ENCODE measurements around the gene INPPL1. TPM values are rescaled to one million over a fixed set of nuclear protein-coding genes. Genes with fewer than 3 reads are reported as not detected.
A peak's percentile ranks its signal among the peaks of the same experiment; 100 is the strongest.

INPPL1 gene
- polyA plus RNA-seq, 3 donors from 2014 or later = 3.5 to 13.8 (median 5.8) TPM

DNA sequence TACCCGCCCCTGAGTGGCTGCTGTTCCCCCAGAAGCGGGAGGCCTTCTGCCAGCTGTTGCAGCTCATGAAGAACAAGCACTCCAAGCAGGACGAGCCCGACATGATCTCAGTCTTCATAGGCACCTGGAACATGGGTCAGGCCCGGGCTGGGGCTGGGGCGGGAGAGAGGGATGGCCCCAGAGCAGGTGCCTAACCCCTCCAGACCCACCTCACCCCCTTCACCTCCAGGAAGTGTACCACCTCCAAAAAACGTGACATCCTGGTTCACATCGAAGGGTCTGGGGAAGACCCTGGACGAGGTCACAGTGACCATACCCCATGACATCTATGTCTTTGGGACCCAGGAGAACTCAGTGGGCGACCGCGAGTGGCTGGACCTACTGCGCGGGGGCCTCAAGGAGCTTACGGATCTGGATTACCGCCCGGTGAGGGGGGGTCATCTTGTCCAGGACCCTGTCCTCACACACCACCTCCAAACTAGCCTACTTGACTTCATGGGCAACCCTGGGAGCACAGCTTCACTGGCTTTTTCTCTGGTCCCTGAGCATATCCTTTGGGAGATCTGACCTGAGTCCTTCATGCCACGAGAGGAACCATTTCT, 6.3 kb downstream of the INPPL1 start:
- H3K36me3 Mint-ChIP-seq = peaks cover 11 to 35% (median 13%) of the 10 kb centered on the region in 3 donors

DNA sequence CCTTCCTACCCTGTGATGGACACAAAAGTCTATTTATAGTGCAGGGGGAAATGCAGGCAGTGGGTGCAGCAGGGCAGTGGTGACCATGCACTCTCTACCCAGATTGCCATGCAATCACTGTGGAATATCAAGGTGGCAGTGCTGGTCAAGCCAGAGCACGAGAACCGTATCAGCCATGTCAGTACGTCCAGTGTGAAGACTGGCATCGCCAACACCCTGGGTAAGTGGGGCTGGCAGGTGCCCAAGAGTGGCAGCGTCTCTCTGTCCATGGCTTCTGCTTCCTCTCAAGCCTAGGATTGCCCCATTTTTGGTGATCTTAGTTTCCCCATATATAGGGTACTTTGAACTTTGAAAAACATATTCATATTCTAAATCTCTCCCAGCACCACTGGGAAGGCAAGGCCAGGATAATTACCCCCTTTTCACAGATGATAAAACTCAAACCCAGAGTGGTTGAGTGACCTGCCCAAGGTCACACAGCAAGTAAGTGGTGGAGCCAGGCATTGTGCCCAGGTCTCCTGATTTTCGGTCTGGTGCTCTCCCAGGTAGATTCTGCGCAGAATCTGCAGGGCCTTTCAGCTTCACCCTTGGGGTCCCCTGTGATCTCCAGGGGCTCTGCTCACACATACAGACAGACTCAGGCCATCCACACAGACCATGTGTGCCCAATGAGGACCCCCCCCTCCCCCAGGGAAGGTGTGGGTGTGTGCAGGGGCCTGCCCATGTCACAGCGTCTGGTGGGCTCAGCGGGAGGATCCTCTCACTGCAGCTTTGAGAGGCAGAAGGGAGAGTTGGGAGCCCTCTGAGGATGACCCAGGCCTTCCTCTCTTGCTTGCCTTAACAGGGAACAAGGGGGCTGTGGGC, 7.1 kb downstream of the INPPL1 start:
- no peak for DNase-seq
- Mint-ChIP-seq H3K4me1 (peaks cover 5 to 9% of the 10 kb centered on the region in 2 donors), H3K27me3 (ENCODE audit: low read depth in 3 of 3) (peaks cover 0 to 2% (median 2%) of the 10 kb centered on the region in 3 donors), H3K27ac (no peak overlapping the region), H3K9me3 (no peaks in the 10 kb centered on the region), H3K36me3 (peaks cover 11 to 40% (median 15%) of the 10 kb centered on the region in 3 donors), H3K4me3 (no peak overlapping the region)

More for the DNA sequence above, 6.3 kb downstream of the INPPL1 start:
- Mint-ChIP-seq H3K27ac (peak overlapping the region in 1 of 6 donors; percentile 28), H3K27me3 (ENCODE audit: low read depth in 3 of 3) (peaks cover 0 to 2% (median 2%) of the 10 kb centered on the region in 3 donors), H3K9me3 (no peaks in the 10 kb centered on the region), H3K4me3 (no peak overlapping the region), H3K4me1 (peaks cover 13 to 17% of the 10 kb centered on the region in 2 donors)
- DNase-seq = no peak

DNA sequence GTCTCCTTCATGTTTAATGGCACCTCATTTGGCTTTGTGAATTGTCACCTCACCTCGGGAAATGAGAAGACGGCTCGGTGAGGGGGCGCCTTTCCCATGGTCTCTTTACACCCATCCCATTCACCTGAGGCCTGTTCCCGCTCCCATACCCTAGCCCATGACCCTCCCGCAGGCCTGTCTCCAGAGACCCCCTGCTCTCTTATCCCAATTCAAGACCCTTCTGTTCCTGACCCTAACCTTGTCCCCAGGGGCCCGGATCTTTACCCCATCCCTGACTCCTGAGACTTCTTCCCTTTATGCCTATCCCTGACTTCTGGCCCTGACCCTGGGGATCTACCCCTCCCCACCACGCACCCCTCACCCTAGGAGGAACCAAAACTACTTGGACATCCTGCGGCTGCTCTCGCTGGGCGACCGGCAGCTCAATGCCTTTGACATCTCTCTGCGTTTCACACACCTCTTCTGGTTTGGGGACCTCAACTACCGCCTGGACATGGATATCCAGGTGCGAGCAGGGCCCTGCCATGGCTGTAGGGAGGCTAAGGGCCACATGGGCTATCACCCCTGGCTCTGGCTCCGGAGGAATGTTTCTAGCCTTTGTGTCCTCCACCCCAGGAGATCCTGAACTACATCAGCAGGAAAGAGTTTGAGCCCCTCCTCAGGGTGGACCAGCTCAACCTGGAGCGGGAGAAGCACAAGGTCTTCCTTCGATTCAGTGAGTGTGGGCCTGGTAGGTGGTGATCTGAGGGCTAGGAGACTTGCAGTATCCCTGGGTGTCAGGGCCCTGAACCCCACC, 7.9 kb downstream of the INPPL1 start:
- no peak overlapping the region for H3K27ac Mint-ChIP-seq
- peaks cover 0 to 2% (median 2%) of the 10 kb centered on the region in 3 donors for H3K27me3 Mint-ChIP-seq (ENCODE audit: low read depth in 3 of 3)
- H3K36me3 Mint-ChIP-seq = peaks cover 11 to 43% (median 15%) of the 10 kb centered on the region in 3 donors
- no peak overlapping the region for H3K4me3 Mint-ChIP-seq
- H3K9me3 Mint-ChIP-seq = no peaks in the 10 kb centered on the region
- no peak for DNase-seq
- H3K4me1 Mint-ChIP-seq = peaks cover 0 to 4% of the 10 kb centered on the region in 2 donors

DNA sequence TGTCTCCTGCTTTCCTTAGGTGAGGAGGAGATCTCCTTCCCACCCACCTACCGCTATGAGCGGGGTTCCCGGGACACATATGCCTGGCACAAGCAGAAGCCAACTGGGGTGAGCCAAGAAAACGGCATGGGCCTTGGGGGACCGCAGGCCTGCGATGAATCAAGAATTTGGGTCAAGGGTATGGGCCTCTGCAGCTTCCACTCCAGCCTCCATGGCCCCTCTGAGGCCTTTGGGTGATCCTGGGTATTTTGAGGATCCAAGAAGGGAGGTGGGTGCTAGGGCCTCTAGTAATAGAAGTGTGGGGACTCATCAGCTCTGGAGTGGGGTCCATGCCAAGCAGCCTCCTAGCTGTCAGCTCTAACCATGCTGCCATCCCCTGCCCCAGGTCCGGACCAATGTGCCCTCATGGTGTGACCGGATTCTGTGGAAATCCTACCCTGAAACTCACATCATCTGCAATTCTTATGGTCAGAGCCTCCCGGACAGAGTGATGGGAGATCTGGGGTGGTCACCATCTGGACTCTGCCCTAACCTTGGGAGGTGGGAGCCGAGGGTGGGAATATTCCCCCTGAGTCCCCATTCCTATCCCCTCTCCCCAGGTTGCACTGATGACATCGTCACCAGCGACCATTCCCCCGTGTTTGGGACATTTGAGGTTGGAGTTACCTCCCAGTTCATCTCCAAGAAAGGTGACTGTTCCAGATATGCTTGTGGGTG, 8.6 kb downstream of the INPPL1 start:
- H3K27me3 Mint-ChIP-seq (ENCODE audit: low read depth in 3 of 3) = peaks cover 0 to 2% (median 0%) of the 10 kb centered on the region in 3 donors
- H3K27ac Mint-ChIP-seq = peak overlapping the region in 2 of 6 donors; percentile 45 to 74
- peaks cover 0 to 2% of the 10 kb centered on the region in 2 donors for H3K4me1 Mint-ChIP-seq

DNA sequence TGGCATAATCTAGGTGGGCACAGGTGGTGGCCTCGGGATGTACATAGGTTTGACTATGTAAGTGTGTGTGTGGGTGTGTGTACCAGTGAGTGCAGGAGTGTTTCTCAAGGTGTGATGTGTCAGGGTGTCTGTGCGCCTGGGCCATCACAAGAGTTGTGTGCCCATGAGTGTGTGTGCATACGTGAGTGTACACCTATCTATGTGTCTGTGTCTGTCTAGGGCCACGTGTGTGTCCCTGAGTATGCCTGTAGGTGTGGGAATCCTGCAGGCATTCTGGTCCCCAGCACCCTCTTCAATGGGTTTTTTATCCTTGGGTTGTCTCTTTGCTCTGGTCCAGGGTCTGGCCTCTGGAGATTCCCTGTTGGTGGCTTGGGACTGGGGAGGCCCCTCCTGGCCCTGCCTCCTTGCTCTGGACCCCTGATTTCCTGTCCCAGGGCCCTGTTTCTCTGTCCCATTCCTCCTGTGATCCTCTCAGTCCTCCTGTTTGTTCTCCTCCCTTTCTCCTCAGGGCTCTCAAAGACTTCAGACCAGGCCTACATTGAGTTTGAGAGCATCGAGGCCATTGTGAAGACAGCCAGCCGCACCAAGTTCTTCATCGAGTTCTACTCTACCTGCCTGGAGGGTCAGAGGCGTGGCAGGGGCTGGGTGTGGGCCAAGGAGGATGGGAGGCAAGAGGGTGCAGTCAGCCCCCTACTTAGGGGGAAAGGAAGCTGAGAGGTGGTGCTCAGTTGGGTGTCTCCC, 9.4 kb downstream of the INPPL1 start:
- Mint-ChIP-seq H3K9me3 (no peaks in the 10 kb centered on the region), H3K4me1 (peaks cover 2 to 5% of the 10 kb centered on the region in 2 donors), H3K27ac (peak overlapping the region in 4 of 6 donors; percentile 45 to 74 (median 70)), H3K4me3 (no peak overlapping the region), H3K36me3 (peaks cover 11 to 42% (median 15%) of the 10 kb centered on the region in 3 donors), H3K27me3 (ENCODE audit: low read depth in 3 of 3) (peaks cover 0 to 2% (median 0%) of the 10 kb centered on the region in 3 donors)
- DNase-seq = no peak

More for the DNA sequence above, 8.6 kb downstream of the INPPL1 start:
- H3K36me3 Mint-ChIP-seq = peaks cover 11 to 43% (median 15%) of the 10 kb centered on the region in 3 donors
- H3K4me3 Mint-ChIP-seq = no peak overlapping the region
- no peak for DNase-seq
- H3K9me3 Mint-ChIP-seq = no peaks in the 10 kb centered on the region

DNA sequence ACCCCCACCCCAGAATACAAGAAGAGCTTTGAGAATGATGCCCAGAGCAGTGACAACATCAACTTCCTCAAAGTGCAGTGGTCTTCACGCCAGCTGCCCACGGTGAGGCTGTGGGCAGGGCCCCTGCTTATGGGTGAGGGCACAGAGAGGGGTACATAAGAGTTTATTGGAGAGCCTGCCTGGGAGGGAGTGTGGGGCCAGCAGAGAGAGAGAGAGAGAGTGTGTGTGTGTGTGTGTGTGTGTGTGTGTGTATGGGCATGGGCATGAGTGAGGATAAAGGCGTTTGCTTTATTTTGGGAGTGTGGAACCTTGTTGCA, 9.9 kb downstream of the INPPL1 start:
- Mint-ChIP-seq H3K27ac (peak overlapping the region in 1 of 6 donors; percentile 46), H3K4me3 (no peak overlapping the region), H3K4me1 (peaks cover 8 to 9% of the 10 kb centered on the region in 2 donors), H3K9me3 (no peaks in the 10 kb centered on the region), H3K36me3 (peaks cover 7 to 37% (median 10%) of the 10 kb centered on the region in 3 donors), H3K27me3 (ENCODE audit: low read depth in 3 of 3) (peaks cover 0 to 4% (median 3%) of the 10 kb centered on the region in 3 donors)
- no peak for DNase-seq

DNA sequence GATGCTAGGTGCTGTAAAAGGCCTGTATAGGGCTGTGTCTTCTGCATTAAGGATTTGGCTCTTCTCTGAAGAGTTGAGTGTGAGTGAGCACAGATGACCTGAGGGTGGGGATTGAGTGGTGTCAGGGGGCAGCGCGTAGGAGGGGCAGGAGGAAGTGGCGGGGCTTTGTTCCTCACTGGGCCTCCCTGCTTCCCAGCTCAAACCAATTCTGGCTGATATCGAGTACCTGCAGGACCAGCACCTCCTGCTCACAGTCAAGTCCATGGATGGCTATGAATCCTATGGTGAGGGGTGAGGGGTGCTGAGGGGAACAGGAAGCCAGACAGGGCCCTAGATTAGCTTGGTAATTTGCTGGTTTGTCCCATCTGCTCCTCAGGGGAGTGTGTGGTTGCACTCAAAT, 10.4 kb downstream of the INPPL1 start:
- Mint-ChIP-seq H3K4me1 (peaks cover 9 to 10% of the 10 kb centered on the region in 2 donors), H3K27me3 (ENCODE audit: low read depth in 3 of 3) (peaks cover 0 to 4% (median 4%) of the 10 kb centered on the region in 3 donors), H3K36me3 (peaks cover 7 to 34% (median 10%) of the 10 kb centered on the region in 3 donors), H3K27ac (no peak overlapping the region), H3K9me3 (no peaks in the 10 kb centered on the region), H3K4me3 (no peak overlapping the region)
- no peak for DNase-seq

DNA sequence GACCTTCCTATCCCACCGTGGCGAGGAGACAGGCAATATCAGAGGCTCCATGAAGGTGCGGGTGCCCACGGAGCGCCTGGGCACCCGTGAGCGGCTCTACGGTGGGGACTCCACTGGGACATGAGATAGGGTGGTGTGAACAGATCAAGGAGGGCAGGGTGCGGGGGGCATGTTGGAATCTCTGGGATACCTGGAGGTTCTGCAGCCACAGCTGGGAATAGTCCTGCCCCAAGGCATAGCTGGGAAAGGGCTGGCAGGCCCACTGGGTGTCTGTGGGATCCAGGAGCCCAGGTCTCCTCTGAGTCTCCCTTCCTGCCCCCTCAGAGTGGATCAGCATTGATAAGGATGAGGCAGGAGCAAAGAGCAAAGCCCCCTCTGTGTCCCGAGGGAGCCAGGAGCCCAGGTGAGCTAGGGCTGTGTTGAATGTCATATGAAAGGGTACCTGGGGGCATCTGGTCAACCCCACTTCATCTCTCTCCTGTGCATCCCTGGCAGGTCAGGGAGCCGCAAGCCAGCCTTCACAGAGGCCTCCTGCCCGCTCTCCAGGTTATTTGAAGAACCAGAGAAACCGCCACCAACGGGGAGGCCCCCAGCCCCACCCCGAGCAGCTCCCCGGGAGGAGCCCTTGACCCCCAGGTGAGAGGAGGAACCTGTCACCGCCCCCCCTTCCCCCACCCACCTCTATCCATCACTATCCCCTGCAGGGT, 10.9 kb downstream of the INPPL1 start:
- H3K36me3 Mint-ChIP-seq = peaks cover 7 to 37% (median 10%) of the 10 kb centered on the region in 3 donors
- peaks cover 0 to 2% (median 0%) of the 10 kb centered on the region in 6 donors for H3K9me3 Mint-ChIP-seq
- H3K4me1 Mint-ChIP-seq = peaks cover 13 to 14% of the 10 kb centered on the region in 2 donors
- peaks cover 4% of the 10 kb centered on the region in 3 donors for H3K27me3 Mint-ChIP-seq (ENCODE audit: low read depth in 3 of 3)
- peak overlapping the region in 1 of 6 donors; percentile 16 for H3K27ac Mint-ChIP-seq
- no peak for DNase-seq
- H3K4me3 Mint-ChIP-seq = no peak overlapping the region

DNA sequence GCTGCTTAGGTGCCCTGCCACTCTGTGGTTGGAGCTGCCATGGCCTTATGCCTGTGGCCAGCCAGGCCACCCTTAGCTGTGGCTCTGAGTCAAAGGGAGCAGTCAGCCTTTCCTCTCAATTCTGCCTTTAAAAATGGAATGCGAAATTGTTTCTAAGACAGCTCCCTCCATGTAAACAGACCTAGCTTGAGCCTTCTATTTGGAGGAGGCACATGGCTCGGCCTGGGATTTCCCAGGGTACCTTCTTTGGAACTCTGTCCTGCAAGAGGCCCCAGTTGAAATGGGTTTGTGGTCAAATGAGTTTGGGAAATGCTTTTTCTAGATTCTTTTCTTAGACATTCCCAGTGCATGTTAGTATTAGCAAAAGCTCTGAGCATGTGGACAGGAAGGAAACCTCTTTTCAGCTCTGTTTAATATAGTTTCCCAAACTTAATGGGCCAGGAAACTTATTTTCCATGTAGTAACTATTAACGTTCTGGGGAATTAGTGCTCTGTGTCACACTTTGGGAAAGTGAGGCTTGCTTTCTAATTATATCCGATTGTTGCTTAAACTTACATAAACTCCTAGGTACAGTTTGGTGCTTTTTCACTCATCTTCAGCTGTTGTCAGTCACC, 11.6 kb downstream of the INPPL1 start:
- H3K4me1 Mint-ChIP-seq = peaks cover 16% of the 10 kb centered on the region in 2 donors
- H3K27me3 Mint-ChIP-seq (ENCODE audit: low read depth in 3 of 3) = peaks cover 4 to 9% (median 6%) of the 10 kb centered on the region in 3 donors
- DNase-seq = no peak
- peaks cover 5 to 35% (median 9%) of the 10 kb centered on the region in 3 donors for H3K36me3 Mint-ChIP-seq
- no peak overlapping the region for H3K4me3 Mint-ChIP-seq
- H3K27ac Mint-ChIP-seq = peak overlapping the region in 4 of 6 donors; percentile 9 to 62 (median 38)
- peaks cover 0 to 2% (median 0%) of the 10 kb centered on the region in 6 donors for H3K9me3 Mint-ChIP-seq

DNA sequence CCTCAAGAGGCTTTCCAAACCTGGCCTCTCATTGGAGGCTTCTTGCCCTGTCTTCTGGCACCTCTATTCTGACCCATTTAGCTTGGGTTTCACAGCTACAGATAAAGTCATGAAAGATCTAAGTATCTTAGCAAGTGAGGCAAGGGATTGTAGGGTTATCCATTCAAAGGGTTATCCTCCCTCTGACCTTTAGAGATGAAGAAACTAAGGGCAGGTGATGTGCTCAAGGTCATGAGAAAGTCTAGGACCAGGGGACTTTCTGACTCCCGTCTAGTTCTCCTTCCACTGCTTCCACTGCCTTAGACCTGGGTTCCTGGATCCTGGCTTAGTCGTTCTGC, 12.2 kb downstream of the INPPL1 start:
- H3K4me3 Mint-ChIP-seq = no peak overlapping the region
- H3K9me3 Mint-ChIP-seq = peaks cover 0 to 2% (median 0%) of the 10 kb centered on the region in 6 donors
- no peak for DNase-seq
- peak overlapping the region in 3 of 6 donors; percentile 32 to 62 (median 45) for H3K27ac Mint-ChIP-seq
- peaks cover 0 to 30% (median 3%) of the 10 kb centered on the region in 3 donors for H3K36me3 Mint-ChIP-seq
- H3K4me1 Mint-ChIP-seq = peaks cover 16% of the 10 kb centered on the region in 2 donors
- H3K27me3 Mint-ChIP-seq (ENCODE audit: low read depth in 3 of 3) = peaks cover 7 to 9% (median 8%) of the 10 kb centered on the region in 3 donors

DNA sequence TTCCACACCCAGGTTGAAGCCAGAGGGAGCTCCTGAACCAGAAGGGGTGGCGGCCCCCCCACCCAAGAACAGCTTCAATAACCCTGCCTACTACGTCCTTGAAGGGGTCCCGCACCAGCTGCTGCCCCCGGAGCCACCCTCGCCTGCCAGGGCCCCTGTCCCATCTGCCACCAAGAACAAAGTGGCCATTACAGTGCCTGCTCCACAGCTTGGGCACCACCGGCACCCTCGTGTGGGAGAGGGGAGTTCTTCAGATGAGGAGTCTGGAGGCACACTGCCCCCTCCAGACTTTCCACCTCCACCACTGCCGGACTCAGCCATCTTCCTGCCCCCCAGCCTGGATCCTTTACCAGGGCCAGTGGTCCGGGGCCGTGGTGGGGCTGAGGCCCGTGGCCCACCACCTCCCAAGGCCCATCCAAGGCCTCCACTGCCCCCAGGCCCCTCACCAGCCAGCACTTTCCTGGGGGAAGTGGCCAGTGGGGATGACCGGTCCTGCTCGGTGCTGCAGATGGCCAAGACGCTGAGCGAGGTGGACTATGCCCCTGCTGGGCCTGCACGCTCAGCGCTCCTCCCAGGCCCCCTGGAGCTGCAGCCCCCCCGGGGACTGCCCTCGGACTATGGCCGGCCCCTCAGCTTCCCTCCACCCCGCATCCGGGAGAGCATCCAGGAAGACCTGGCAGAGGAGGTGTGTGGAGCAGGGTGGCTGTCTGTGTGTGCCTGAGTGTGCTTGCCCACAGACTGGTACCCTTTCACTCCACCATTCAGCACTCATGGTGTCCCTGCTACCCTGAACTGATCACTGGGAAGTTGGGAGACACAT, 12.8 kb downstream of the INPPL1 start:
- Mint-ChIP-seq H3K27ac (peak overlapping the region in 1 of 6 donors; percentile 62), H3K27me3 (ENCODE audit: low read depth in 3 of 3) (peaks cover 11 to 14% (median 12%) of the 10 kb centered on the region in 3 donors), H3K4me3 (no peak overlapping the region), H3K9me3 (peaks cover 0 to 2% (median 0%) of the 10 kb centered on the region in 6 donors), H3K36me3 (peaks cover 0 to 27% (median 3%) of the 10 kb centered on the region in 3 donors), H3K4me1 (peaks cover 16 to 19% of the 10 kb centered on the region in 2 donors)
- no peak for DNase-seq
